Stimulated activated CD4-positive, alpha-beta T cell treated with anti-CD3 and anti-CD28 coated beads, Interleukin-1b, Interleukin-23, amount 100 ng/mL, for 24 hours (primary cell): ENCODE data around the gene CLIP2.
"Not testable (repeated sequence)": the region's sequence is repeated elsewhere in the genome, so short reads cannot be mapped to it uniquely, and the experiment has no call there.

ENCODE experiments used
- DNase-seq, 4 experiments: peaks; one replicate each; pipeline ENCODE4 v3.0.0-alpha.2; 2020; ENCODE audit warnings: low read depth in 4 of 4, low spot score in 1 of 4

The CLIP2 gene

DNA sequence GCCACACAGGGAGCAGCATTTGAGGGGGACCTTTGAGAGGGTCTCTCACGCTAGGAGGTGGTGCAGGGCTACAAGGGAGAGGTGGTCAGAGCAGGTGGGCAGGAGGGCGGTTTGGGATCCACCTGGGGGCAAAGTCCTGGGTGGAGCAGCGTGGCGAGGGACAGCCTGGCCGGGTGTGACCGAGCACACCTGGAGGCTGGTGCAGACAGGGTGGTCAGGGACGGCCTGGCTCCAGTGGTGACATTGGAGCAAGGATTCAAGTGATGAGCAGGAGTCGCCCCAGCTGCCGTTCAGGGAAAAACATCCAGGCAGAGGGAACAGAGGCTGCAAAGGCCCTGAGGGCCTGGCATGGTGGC lies 36.0 kb downstream of the CLIP2 start:
- no peak for DNase-seq

DNA sequence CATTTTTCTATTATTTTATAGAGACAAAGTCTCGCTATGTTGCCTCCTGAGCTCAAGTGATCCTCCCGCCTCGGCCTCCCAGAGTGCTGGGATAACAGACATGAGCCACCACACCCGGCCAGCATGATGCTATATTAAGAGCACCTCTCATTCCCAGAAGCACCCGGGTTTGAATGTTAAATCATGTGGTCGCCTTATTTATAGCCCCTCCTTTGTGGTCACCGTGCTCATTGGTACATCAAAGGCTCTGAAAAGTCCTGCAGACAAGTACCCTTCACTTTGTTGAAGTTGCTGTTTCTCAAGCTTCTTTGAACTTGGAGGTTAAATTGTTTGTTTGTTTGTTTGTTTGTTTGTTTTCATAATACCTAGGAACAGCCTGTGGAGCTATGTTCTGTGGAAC lies 40.0 kb downstream of the CLIP2 start:
- no peak for DNase-seq

DNA sequence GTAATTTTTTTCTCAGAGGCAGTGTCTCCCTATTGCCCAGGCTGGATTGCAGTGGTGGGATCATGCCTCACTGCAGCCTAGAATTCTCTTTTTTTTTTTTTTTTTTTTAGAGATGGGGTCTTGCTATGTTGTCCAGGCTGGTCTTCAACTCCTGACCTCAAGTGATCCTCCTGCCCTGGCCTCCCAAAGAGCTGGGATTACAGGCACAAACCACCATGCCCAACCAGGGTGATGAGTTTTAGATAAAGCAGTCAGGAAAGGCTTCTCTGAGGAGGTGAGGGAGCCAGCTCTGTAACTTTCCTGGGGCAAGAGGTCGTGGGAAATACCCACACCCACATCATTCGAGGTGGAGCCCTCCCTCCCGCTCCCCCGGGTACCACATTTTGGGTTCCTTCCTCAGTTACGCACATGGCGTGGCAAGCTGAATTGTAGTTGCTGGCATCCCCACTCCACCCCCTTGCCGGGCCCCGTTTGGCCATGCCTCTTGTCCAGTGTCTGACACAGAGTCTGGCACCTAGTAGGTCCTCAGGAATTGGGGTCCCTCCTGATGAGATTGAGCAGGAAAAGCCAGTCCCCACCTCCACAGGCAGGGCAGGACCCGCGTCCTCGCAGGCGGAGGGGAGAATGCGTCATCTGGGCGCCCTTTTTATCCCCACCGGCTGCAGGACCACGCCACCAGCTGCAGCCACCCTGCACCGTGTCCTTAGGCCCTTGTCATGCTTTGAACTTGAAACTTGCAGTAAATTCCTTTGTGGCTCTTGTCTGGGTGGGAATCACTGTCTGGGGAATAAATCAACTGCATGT lies 43.4 kb downstream of the CLIP2 start:
- DNase-seq, result no peak

DNA sequence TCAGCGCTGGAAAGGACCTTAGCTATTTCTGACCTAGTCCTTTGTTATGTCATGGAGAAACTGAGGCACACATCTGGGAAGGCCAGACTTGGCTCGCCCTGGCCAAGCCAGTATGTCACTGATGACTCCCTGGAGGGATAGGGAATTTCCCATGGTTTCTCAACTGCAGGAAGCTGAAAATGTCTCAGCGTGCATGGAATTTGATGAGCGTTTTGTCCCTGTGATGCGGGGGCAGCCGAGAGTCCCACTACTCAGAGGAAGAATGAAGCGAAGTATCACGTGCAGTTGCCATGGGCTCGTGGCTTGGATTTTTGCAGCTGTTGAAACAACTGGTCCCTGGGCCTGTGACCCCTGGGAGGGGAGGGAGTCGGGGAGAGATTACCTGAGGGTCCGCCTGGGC lies 44.8 kb downstream of the CLIP2 start:
- DNase-seq, result no peak

DNA sequence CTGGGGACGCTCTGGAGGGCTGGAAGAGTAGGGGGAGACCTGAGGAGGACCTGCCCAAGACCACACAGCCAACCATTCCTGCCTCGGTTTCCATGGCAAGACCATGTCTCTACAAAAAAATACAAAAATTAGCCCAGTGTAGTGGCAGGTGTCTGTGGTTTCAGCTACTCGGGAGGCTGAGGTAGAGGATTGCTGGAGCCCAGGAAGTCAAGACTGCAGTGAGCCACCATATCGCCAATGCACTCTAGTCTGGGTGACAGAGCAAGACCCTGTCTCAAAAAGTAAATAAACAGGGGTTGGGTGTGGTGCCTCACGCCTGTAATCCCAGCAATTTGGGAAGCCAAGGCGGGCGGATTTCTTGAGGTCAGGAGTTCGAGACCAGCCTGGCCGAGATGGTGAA lies 48.7 kb downstream of the CLIP2 start:
- no peak for DNase-seq

DNA sequence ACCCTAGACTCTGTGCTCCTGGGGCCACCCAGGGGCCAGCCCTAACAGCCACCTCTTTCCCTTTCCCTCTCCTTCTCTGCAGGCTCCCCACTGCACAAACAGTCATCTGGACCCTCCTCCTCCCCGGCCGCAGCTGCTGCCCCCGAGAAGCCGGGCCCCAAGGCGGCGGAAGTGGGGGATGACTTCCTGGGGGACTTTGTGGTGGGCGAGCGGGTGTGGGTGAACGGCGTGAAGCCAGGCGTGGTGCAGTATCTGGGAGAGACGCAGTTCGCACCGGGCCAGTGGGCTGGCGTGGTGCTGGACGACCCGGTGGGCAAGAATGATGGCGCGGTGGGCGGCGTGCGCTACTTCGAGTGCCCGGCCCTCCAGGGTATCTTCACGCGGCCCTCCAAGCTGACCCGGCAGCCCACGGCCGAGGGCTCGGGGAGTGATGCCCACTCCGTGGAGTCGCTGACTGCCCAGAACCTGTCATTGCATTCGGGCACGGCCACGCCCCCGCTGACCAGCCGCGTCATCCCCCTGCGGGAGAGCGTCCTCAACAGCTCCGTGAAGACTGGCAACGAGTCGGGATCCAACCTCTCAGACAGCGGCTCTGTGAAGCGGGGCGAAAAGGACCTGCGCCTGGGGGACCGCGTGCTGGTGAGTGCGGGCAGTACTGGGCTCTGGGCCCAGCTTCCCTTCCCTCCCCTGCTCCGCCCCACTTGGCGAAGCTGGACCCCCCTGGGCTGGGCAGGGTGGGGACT lies 49.3 kb downstream of the CLIP2 start:
- DNase-seq, result no peak

DNA sequence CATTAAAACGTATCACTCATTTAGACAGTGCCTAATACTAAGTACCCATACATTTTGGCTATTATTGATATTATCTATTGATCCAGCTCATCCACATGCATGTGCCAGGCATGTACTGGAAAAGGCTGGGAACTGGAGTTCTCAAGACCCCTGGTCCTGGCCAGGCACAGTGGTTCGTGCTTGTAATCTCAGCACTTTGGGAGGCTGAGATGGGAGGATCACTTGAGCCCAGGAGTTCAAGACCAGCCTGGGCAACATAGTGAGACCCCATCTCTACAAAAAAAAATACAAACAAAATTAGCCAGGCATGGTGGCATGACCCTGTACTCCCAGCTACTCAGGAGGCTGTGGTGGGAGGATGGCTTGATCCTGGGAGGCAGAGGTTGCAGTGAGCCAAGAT lies 50.4 kb downstream of the CLIP2 start:
- not testable (repeated sequence) for DNase-seq

DNA sequence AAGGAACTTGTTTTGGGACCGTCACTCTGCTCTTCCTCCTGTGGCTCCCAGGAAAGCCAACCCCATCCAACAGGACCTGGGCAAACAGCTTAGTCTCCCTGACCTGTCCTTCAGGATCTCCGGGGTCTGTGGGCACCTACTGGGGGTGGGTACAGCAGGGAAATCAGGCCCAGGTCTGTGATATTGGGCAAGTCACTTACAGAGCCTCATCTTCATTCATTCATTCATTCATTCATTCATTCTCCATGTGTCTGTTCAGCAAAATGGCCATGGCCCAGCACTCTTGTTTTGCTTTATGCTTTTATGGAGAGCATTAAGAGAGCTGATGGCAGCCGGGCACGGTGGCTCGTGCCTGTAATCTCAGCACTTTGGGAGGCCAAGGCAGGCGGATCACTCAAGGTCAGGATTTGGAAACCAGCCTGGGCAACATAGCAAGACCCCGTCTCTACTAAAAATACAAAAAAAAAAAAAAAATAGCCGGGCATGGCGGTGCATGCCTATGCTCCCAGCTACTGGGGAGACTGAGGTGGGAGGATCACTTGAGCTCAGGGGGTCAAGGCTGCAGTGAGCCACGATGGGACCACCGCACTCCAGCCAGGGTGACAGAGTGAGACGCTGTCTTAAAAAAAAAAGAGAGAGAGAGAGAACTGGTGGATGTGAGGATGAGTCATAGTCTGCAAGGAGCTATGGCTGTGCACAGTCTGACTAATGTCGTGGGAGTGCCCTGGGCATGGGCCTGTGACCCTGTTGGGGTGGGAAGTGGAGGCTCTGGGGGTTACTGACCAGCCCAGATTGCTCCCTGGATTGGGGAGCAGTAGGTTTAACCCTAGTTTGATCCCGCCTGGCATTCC lies 54.3 kb downstream of the CLIP2 start:
- no peak for DNase-seq

DNA sequence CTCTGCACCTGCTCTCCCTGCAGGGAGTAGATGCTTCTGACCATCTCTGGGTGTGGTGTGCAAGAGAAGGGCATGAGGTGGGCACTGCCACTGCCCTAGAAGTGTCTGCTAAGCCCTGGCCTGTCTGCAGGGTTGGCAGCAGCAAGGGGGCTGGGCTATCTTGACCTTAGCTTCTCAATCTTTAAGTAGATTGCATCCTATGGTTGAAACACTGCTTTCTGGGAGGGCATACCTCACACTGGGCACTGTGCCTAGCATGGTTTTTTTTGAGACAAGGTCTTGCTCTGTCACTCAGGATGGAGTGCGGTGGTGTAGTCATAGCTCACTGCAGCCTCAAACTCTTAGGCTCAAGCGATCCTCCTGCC lies 54.9 kb downstream of the CLIP2 start:
- DNase-seq, result no peak

DNA sequence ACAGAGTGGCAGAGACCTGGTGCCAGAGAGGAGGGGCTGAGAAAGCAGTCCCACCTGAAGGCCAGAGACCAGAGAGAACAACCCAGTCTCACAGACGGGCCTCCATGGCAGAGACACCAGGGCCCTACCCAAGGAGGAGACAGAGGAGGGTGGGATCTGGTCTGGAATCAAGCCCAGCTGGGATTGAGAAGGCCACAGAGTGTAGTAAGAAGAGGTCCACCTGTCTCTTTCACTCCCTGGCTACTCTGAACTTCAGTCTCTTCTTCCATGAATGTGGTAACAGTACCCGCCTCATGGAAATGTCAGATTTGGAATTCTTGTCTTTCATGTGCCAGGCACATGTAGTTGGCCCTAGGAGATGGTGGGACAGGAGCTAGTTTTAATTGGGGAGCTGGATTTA lies 55.6 kb downstream of the CLIP2 start:
- DNase-seq, result no peak

DNA sequence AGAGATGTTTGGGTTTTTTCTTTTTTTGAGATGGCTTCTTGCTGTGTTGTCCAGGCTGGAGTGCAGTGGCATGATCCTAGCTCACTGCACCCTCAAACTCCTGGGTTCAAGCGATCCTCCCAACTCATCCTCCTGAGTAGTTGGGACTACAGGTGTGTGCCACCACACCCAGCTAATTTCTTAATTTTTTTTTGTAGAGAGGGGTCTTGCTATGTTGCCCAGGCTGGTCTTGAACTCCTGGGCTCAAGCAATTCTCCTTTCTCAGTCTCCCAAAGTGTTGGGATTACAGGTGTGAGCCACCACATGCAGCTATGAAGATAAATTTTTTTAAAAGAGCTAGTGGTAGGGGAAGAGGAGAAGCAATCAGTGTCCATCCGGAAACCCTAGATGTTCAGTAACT lies 56.8 kb downstream of the CLIP2 start:
- no peak for DNase-seq

DNA sequence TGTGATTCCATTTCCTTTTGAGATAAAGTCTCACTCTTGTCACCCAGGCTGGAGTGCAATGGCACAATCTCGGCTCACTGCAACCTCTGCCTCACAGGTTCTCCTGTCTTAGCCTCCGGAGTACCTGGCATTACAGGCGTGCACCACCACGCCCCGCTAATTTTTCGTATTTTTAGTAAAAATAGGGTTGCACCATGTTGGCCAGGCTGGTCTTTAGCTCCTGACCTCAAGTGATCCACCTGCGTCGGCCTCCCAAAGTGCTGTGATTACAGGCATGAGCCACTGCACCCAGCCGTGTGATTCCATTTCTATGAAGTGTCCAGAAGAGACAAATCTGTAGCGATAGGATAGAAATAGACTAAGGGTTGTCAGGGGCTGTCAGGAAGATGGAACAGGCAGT lies 60.4 kb downstream of the CLIP2 start:
- DNase-seq, result no peak

DNA sequence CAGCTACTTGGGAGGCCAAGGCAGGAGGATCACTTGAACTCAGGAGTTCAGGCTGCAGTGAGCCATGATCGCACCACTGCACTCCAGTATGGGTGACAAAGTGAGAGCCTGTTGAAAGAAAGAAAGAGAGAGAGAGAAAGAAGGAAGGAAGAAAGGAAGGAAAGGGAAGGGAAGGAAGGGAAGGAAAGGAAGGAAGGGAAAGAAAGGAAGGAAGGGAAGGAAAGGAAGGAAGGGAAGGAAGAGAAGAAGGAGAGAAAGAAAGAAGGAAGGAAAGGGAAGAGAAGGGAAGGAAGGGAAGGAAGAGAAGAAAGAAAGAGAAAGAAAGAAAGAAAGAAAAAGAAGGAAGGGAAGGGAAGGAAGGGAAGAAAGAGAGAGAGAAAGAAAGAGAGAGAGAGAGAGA lies 61.5 kb downstream of the CLIP2 start:
- DNase-seq, result no peak

DNA sequence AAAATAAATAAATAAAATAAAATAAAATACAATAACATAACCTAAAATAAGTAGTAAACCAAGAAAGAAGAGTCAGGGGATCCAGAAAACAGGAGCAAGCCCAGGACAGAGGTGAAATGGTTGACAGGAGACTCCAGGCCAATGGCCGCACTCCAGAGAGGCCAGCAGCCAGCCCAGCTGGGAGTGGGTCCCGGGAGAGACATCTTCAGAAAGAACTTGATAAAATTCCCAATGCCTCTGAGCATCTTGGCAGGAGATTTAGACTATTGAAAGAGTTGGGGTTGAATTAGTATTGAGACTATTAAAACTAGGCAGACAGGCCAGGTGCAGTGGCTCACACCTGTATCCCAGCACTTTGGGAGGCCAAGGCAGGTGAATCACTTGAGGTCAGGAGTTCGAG lies 62.6 kb downstream of the CLIP2 start:
- DNase-seq, result no peak

DNA sequence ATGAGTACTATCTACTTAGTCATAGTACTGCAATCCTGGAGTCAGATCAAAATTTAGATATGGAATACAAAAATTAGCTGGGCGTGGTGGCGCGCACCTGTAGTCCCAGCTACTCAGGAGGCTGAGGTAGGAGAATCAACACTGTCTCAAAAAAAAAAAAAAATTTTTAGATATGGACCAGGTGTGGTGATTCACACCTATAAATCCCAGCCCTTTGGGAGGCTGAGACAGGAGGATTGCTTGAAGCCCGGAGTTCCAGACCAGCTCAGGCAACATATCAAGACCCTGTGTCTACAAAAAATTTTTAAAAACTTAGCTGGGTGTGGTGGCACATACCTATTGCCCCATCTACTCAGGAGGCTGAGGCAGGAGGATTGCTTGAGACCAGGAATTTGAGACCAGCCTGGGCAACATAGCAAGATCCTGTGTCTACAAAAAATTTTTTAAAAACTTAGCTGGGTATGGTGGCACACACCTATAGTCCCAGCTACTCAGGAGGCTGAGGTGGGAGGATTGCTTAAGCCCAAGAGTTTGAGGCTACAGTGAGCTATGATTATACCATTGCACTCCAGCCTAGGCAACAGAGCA lies 63.4 kb downstream of the CLIP2 start:
- DNase-seq, result not testable (repeated sequence)

DNA sequence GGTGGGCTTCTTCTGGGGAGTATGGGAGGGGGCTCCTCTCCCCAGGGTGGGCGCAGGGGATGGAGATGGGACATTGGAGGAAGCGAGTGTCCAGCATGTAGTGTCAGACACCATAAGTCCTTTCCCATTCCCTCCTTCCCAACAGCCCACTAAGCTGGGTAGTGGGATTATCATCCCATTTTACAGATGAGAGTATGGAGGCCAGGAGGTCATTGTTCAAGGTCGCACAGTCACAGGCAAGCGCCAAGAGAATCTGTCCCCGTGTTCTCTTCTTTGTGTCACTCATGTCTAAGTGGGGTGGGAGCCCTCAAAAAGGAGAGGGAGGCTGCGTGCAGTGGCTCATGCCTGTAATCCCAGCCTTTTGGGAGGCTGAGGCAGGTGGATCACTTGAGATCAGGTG lies 64.8 kb downstream of the CLIP2 start:
- no peak for DNase-seq

DNA sequence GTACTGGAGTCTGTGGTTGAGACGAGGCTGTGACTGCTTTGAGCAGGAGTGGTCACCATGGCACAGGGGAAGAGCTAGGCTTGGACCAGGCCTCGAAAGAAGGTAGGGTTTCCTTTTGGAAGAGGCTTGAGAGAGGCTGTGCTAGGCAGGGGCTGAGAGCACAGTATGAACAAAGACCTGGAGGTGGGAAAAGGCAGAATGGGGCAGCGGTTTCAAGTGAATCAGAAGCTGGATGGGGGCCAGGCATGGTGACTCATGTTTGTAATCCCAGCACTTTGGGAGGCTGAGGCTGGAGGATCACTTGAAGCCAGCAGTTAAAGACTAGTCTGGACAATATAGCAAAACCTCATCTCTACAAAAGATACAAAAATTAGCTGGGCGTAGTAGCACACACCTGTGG lies 65.9 kb downstream of the CLIP2 start:
- no peak for DNase-seq

DNA sequence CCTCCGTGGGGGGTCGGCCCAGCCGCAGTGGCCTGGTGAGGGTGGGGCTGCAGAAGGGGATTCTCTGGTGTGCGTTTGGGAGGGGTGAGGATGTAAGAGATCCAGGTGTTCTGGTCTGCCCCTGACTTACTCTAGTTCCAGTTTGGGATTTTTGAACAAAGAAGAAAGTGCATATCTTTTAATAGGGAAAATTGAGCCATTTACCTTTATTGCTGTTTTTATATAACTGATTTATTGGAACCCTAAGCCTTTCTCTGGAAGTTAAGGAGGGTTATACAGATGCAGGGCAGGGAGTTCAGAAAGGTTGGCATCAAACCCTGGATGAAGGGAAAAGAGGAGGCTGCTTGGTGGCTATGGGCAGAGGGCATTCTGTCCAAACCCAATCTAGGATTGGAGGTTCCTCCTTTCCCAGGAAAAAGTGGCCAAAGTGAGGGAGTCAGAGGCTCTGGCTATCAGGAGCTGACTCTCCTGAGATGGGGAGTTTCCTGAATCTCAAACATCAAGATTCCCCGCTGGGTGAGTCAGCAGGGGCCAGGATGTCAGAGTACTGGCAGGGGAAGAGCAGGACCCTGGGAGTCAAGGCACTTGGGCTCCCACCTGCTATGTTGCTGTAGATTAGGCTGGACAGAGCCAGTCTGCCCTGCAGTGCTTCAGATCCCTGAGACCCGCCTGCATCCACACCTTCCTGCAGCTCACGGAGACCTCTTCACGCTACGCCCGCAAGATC lies 67.5 kb downstream of the CLIP2 start:
- no peak for DNase-seq

DNA sequence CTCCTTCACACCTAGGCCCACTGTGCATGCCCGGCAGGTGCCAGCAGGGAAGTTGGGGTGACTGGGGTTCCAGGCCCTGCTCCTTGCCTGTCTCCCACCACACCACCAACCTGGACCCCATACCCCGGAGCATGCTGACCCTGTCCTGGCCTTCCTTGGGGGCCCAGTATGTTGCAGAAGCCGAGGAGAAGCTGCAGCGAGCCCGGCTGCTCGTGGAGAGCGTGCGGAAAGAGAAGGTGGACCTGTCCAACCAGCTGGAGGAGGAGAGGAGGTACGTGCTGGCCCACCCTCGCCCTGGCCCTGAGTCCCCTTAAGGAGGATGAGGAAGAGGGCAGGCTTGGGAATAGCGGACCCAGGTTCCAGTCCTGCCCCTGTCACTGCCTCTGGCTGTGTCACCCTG lies 70.8 kb downstream of the CLIP2 start:
- no peak for DNase-seq

DNA sequence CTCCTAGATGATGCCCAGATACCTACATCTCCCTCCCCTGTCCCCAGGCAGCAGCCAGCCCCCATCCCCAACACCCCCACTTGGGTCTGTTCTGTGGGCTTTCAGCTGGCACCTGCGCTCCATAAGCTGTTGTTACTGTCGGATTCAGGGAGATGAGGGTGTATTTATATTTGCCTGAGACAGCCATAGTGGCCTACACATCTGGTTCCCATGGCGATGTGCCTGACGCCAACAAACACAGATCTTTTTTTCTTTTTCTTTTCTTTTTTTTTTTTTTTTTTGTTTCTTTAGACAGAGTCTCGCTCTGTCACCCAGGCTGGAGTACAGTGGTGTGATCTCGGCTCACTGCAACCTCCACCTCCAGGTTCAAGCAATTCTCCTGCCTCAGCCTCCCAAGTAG lies 73.1 kb downstream of the CLIP2 start:
- DNase-seq, result no peak

DNA sequence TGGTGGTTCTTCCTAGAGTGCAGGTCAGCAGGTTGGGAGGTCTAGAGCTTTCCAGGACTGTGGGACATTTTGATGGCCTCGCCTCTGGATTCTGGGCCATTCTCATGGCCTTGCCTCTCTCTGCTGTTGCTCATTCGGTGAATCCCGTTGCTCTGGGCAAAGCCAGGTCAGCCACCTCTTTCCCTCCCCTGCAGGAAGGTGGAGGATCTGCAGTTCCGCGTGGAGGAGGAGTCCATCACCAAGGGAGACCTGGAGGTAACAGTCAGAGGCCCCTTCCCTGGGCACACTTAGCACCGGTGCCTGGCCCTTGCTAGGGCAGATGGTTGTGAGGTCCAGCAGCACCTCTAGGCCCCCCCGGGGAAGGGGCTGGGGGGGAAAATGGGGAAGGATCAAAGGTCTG lies 74.9 kb downstream of the CLIP2 start:
- no peak for DNase-seq
